ENCODE measurements around the gene ESYT2.
"Not testable (repeated sequence)": the region's sequence is repeated elsewhere in the genome, so short reads cannot be mapped to it uniquely, and the experiment has no call there.

The ESYT2 gene

GRCh38 chr7:158849768-158850544 lies 20.6 kb upstream of the ESYT2 start:
- TF ChIP-seq CTCF (IDR thresholded peaks at IDR 0.05; ENCODE audit: low read length, missing control alignments): no peak
- no peak overlapping the region for H3K4me3 ChIP-seq (replicated peaks; ENCODE audit: low read depth, low read length)
- DNase-seq (ENCODE audit: low read depth): no peak

GRCh38 chr7:158849442-158849767 lies 20.1 kb upstream of the ESYT2 start:
- no peak overlapping the region for H3K4me3 ChIP-seq (replicated peaks; ENCODE audit: low read depth, low read length)
- no peak for DNase-seq (ENCODE audit: low read depth)
- TF ChIP-seq CTCF (IDR thresholded peaks at IDR 0.05; ENCODE audit: low read length, missing control alignments): no peak

- peak; percentile 49 for DNase-seq (ENCODE audit: low read depth)
- peak overlapping the region; percentile 9 for H3K4me3 ChIP-seq (replicated peaks; ENCODE audit: low read depth, low read length)
- TF ChIP-seq CTCF (IDR thresholded peaks at IDR 0.05; ENCODE audit: low read length, missing control alignments): no peak
These were observed 18.1 kb upstream of the ESYT2 start for GRCh38 chr7:158847451-158847866.

GRCh38 chr7:158846304-158846703 lies 17.0 kb upstream of the ESYT2 start:
- no peak overlapping the region for H3K4me3 ChIP-seq (replicated peaks; ENCODE audit: low read depth, low read length)
- no peak for DNase-seq (ENCODE audit: low read depth)
- TF ChIP-seq CTCF (IDR thresholded peaks at IDR 0.05; ENCODE audit: low read length, missing control alignments): no peak

GRCh38 chr7:158843771-158844170 lies 14.5 kb upstream of the ESYT2 start:
- no peak for TF ChIP-seq CTCF (IDR thresholded peaks at IDR 0.05; ENCODE audit: low read length, missing control alignments)
- no peak for DNase-seq (ENCODE audit: low read depth)
- no peak overlapping the region for H3K4me3 ChIP-seq (replicated peaks; ENCODE audit: low read depth, low read length)

GRCh38 chr7:158842486-158842885 lies 13.2 kb upstream of the ESYT2 start:
- TF ChIP-seq CTCF (IDR thresholded peaks at IDR 0.05; ENCODE audit: low read length, missing control alignments): no peak
- no peak overlapping the region for H3K4me3 ChIP-seq (replicated peaks; ENCODE audit: low read depth, low read length)
- DNase-seq (ENCODE audit: low read depth): no peak

- no peak overlapping the region for H3K4me3 ChIP-seq (replicated peaks; ENCODE audit: low read depth, low read length)
These were observed 11.3 kb upstream of the ESYT2 start for GRCh38 chr7:158840604-158841003.

GRCh38 chr7:158839177-158839576 lies 9.9 kb upstream of the ESYT2 start:
- H3K4me3 ChIP-seq (replicated peaks; ENCODE audit: low read depth, low read length); DNase-seq (ENCODE audit: low read depth): not testable (repeated sequence)

More at GRCh38 chr7:158840604-158841003, 11.3 kb upstream of the ESYT2 start:
- no peak for TF ChIP-seq CTCF (IDR thresholded peaks at IDR 0.05; ENCODE audit: low read length, missing control alignments)
- no peak for DNase-seq (ENCODE audit: low read depth)
